Measurements from ENCODE around the gene SARNP. TPM values are rescaled to one million over a fixed set of nuclear protein-coding genes. Genes with fewer than 3 reads are reported as not detected.
A peak's percentile ranks its signal among the peaks of the same experiment; 100 is the strongest.

The SARNP gene
- total RNA-seq, 2 experiments from 2014 or later, result 99.6 to 104 TPM

DNA sequence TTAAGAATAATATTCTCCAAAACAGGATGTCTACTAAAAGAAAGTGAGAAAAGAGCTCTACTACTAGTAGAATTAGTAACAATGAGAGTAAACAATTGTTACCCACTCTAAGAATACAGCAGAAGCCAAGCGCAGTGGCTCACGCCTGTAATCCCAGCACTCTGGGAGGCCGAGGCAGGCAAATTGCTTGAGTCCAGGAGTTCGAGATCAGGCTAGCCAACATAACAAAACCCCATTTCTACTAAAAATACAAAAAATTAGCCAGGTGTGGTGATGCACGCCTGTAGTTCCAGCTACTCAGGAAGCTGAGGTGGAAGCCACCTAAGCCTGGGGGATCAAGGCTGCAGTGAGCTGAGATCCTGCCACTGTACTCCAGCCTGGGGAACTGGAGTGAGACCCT is 7.2 kb upstream of the SARNP start:
- DNase-seq, result no peak
- Mint-ChIP-seq H3K27me3 (no peaks in the 10 kb centered on the region), H3K4me1 (peaks cover 56% of the 10 kb centered on the region), H3K36me3 (peaks cover 49% of the 10 kb centered on the region), H3K27ac (peak overlapping the region; percentile 80), H3K4me3 (peak overlapping the region; percentile 99), H3K9me3 (no peaks in the 10 kb centered on the region)

DNA sequence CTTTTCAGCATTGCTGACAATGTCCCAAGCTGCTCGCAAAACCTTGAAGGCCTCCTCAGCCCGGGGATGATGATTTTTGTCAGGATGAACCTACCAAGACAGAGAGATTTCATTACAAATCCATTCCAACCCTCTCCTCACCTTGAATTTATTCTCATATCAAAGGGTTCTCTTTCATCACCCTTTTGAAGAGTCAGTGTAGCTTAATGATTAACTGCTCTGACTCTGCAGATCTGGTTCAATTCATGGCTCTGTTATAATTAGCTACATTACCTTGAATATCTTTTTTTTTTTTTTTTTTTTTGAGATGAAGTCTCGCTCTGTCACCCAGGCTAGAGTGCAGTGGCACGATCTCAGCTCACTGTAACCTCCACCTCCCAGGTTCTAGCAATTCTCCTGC is 5.9 kb upstream of the SARNP start:
- Mint-ChIP-seq H3K36me3 (peaks cover 56% of the 10 kb centered on the region), H3K9me3 (no peaks in the 10 kb centered on the region), H3K27me3 (no peaks in the 10 kb centered on the region), H3K4me3 (no peak overlapping the region), H3K4me1 (peaks cover 66% of the 10 kb centered on the region), H3K27ac (peak overlapping the region; percentile 80)
- DNase-seq, result no peak

GRCh38 chr12:55822228-55822627 is 4.7 kb upstream of the SARNP start:
- Mint-ChIP-seq H3K27ac (peak overlapping the region; percentile 31), H3K9me3 (no peaks in the 10 kb centered on the region), H3K4me3 (no peak overlapping the region), H3K36me3 (peaks cover 45% of the 10 kb centered on the region), H3K4me1 (peaks cover 55% of the 10 kb centered on the region), H3K27me3 (no peaks in the 10 kb centered on the region)
- DNase-seq, result no peak

DNA sequence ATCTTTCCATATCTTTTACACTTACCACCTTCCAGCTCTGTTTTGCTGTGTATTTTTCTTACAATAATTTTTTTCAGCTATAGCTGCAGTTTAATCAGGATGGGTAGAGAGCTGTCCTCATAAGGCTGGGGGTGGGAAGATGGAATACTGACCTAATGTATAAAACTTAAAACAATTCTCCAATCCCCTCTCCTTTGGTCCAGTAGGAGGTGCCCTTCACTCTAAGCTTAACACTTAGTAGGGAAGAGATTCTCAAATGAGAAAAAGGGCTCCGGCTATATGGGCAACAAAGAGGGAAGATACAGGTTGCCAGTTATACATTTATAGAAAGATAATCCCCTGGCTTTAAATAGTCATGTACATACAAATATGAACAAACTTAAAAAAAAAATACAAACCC is 3.2 kb upstream of the SARNP start:
- peaks cover 32% of the 10 kb centered on the region for H3K36me3 Mint-ChIP-seq
- no peaks in the 10 kb centered on the region for H3K27me3 Mint-ChIP-seq
- H3K4me3 Mint-ChIP-seq, result no peak overlapping the region
- no peaks in the 10 kb centered on the region for H3K9me3 Mint-ChIP-seq
- no peak for DNase-seq
- no peak overlapping the region for H3K27ac Mint-ChIP-seq
- H3K4me1 Mint-ChIP-seq, result peaks cover 51% of the 10 kb centered on the region

DNA sequence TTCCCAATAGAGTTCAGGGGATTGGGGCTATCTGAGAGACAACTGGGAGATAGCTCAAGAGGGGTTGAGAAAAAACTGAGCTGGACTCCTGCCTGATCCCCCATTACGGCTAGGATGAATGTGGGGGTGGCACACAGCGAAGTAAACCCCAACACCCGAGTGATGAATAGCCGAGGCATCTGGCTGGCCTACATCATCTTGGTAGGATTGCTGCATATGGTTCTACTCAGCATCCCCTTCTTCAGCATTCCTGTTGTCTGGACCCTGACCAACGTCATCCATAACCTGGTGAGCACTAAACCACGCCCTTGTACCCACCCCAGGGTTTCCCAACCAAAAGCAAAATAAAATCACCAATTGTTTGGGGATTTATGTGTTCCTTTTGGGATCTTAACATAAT is 1.4 kb upstream of the SARNP start:
- no peak for DNase-seq
- Mint-ChIP-seq H3K27ac (no peak overlapping the region), H3K9me3 (no peaks in the 10 kb centered on the region), H3K4me3 (no peak overlapping the region), H3K27me3 (no peaks in the 10 kb centered on the region), H3K4me1 (peaks cover 48% of the 10 kb centered on the region), H3K36me3 (peaks cover 33% of the 10 kb centered on the region)

GRCh38 chr12:55818140-55818728 is 710 bp upstream of the SARNP start:
- H3K27me3 Mint-ChIP-seq, result no peaks in the 10 kb centered on the region
- no peaks in the 10 kb centered on the region for H3K9me3 Mint-ChIP-seq
- H3K36me3 Mint-ChIP-seq, result peaks cover 30% of the 10 kb centered on the region
- no peak overlapping the region for H3K4me3 Mint-ChIP-seq
- H3K27ac Mint-ChIP-seq, result no peak overlapping the region
- H3K4me1 Mint-ChIP-seq, result peaks cover 45% of the 10 kb centered on the region
- no peak for DNase-seq

- Mint-ChIP-seq H3K9me3 (no peaks in the 10 kb centered on the region), H3K36me3 (peaks cover 28% of the 10 kb centered on the region), H3K27me3 (no peaks in the 10 kb centered on the region), H3K4me3 (no peak overlapping the region), H3K27ac (no peak overlapping the region), H3K4me1 (peaks cover 40% of the 10 kb centered on the region)
- DNase-seq, result no peak
These were observed 611 bp downstream of the SARNP start for GRCh38 chr12:55816881-55817344.

DNA sequence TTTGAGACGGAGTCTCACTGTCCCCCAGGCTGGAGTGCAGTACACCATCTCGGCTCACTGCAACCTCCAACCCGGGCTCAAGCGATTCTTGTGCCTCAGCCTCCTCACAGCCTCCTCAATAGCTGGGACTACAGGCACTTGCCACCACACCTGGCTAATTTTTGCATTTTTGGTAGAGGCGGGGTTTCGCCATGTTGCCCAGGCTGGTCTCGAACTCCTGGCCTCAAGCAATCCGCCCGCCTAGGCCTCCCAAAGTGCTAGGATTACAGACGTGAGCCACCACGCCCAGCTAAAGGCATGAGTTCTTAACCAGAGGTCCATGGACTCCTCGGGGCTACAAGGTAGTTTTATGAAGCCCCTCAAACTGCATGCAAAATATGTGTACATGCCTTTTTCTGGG is 2.1 kb downstream of the SARNP start:
- no peak overlapping the region for H3K4me3 Mint-ChIP-seq
- no peak overlapping the region for H3K27ac Mint-ChIP-seq
- DNase-seq, result no peak
- no peaks in the 10 kb centered on the region for H3K27me3 Mint-ChIP-seq
- H3K9me3 Mint-ChIP-seq, result no peaks in the 10 kb centered on the region
- peaks cover 44% of the 10 kb centered on the region for H3K4me1 Mint-ChIP-seq
- H3K36me3 Mint-ChIP-seq, result peaks cover 30% of the 10 kb centered on the region

DNA sequence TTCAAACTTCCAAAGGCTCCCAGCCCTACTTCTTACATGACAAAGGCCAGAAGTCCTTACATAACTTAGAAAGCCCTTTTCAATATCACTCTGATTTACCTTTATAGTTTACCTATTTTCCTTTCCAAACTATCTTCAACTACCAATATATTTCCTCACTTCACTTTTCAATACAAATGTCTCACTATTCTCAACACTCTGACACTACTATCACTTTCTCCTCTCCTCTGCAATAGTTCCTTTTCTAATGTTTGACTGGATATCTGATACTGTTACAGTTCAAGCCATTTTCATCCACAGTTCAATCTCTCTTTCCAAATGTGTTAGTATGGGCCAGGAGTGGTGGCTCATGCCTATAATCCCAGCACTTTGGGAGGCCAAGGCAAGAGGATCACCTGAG is 3.3 kb downstream of the SARNP start:
- H3K27me3 Mint-ChIP-seq, result no peaks in the 10 kb centered on the region
- H3K4me3 Mint-ChIP-seq, result no peak overlapping the region
- no peak for DNase-seq
- H3K9me3 Mint-ChIP-seq, result no peaks in the 10 kb centered on the region
- no peak overlapping the region for H3K27ac Mint-ChIP-seq
- peaks cover 41% of the 10 kb centered on the region for H3K4me1 Mint-ChIP-seq
- peaks cover 26% of the 10 kb centered on the region for H3K36me3 Mint-ChIP-seq

- Mint-ChIP-seq H3K36me3 (peaks cover 20% of the 10 kb centered on the region), H3K9me3 (no peaks in the 10 kb centered on the region), H3K4me1 (peaks cover 31% of the 10 kb centered on the region), H3K27ac (no peak overlapping the region), H3K4me3 (no peak overlapping the region), H3K27me3 (no peaks in the 10 kb centered on the region)
- no peak for DNase-seq
These were observed 5.4 kb downstream of the SARNP start for GRCh38 chr12:55812088-55812487.

DNA sequence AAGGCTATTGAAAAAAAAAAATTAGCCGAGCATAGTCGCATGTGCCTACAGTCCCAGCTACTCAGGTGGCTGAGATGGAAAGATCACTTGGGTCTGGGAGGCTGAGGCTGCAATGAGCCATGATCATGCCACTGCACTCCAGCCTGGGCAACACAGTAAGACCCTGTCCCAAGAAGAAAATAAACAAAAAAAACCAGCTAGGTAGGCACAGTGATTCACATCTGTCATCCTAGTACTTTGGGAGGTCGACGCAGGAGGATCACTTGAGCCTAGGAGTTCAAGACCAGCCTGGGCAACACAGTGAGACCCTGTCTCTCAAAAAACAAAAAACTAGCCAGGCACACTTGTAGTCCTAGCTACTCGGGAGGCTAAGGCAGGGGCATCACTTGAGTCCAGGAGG is 8.2 kb downstream of the SARNP start:
- Mint-ChIP-seq H3K4me1 (peaks cover 24% of the 10 kb centered on the region), H3K27me3 (no peaks in the 10 kb centered on the region), H3K9me3 (no peaks in the 10 kb centered on the region), H3K27ac (no peak overlapping the region), H3K4me3 (no peak overlapping the region), H3K36me3 (peaks cover 16% of the 10 kb centered on the region)
- DNase-seq, result no peak

DNA sequence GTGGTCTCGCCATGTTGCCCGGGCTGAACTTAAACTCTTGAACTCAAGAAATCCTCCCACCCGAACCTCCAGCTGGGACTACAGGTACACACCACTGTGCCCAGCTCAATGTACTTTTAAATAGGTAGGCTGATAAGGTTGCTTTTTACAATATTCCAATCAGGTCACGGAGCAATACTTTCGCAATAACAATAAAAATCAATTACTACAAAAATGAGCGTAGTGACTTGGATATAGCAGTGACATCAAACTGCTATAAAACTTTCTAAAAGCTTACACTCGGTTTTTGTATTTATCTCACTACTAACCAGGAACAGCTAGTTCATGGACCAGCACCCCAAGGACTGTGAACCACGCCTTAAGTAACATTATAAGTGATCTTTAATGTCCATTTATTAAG is 10.5 kb downstream of the SARNP start:
- Mint-ChIP-seq H3K36me3 (peaks cover 9% of the 10 kb centered on the region), H3K27me3 (no peaks in the 10 kb centered on the region), H3K27ac (no peak overlapping the region), H3K4me1 (peaks cover 18% of the 10 kb centered on the region), H3K4me3 (no peak overlapping the region), H3K9me3 (no peaks in the 10 kb centered on the region)
- no peak for DNase-seq

DNA sequence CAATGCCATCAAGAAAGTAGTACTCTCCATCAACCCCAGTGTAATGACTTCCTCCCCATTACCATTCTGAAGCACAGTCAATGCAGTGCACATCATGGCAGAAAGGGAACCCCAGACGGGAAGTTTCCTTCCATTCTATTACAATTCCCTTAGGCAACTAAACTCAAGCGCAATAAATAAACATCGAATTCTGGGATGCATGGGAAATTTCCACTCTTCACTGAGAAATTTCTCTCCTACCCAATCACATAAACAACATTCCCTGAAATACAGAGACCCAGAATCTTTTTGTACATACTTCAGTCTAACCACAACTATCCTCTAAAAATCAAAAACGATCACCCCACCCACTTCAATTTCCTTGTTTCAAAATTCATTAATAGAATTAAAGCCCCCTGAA is 20.0 kb downstream of the SARNP start:
- DNase-seq, result no peak
- Mint-ChIP-seq H3K27me3 (no peaks in the 10 kb centered on the region), H3K4me3 (no peak overlapping the region), H3K9me3 (no peaks in the 10 kb centered on the region), H3K27ac (no peak overlapping the region), H3K4me1 (peaks cover 7% of the 10 kb centered on the region), H3K36me3 (peaks cover 9% of the 10 kb centered on the region)

- Mint-ChIP-seq H3K27ac (no peak overlapping the region), H3K36me3 (peaks cover 9% of the 10 kb centered on the region), H3K4me1 (peaks cover 7% of the 10 kb centered on the region), H3K9me3 (no peaks in the 10 kb centered on the region), H3K27me3 (no peaks in the 10 kb centered on the region), H3K4me3 (no peak overlapping the region)
- no peak for DNase-seq
These were observed 20.5 kb downstream of the SARNP start for GRCh38 chr12:55797068-55797467.

GRCh38 chr12:55795950-55796349 is 21.6 kb downstream of the SARNP start:
- Mint-ChIP-seq H3K27ac (peak overlapping the region; percentile 36), H3K4me3 (no peak overlapping the region)

DNA sequence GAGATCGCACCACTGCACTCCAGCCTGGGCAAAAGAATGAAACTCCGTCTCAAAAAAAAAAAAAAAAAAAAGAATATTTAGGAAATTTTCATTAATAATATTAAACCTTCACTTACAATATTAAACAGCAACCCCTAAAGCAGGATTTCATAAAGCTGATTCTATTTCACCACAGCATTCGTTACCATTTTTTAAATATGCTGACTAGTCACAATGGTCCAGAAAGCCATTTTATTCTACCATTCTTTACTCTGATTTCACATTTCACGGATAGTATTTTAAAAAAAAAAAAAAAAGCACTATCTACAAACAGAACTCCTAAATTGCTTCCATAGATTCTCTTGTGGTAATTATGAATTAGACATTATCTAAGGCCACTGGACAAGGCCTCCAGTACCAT is 27.6 kb downstream of the SARNP start:
- no peaks in the 10 kb centered on the region for H3K27me3 Mint-ChIP-seq
- DNase-seq, result no peak
- no peaks in the 10 kb centered on the region for H3K4me1 Mint-ChIP-seq
- no peak overlapping the region for H3K4me3 Mint-ChIP-seq
- H3K36me3 Mint-ChIP-seq, result peaks cover 13% of the 10 kb centered on the region
- H3K9me3 Mint-ChIP-seq, result no peaks in the 10 kb centered on the region
- H3K27ac Mint-ChIP-seq, result no peak overlapping the region

More at GRCh38 chr12:55795950-55796349, 21.6 kb downstream of the SARNP start:
- Mint-ChIP-seq H3K36me3 (peaks cover 9% of the 10 kb centered on the region), H3K9me3 (no peaks in the 10 kb centered on the region), H3K4me1 (peaks cover 7% of the 10 kb centered on the region), H3K27me3 (no peaks in the 10 kb centered on the region)
- DNase-seq, result no peak
